ENCODE data around the gene KHDRBS2. TPM values are rescaled to one million over a fixed set of nuclear protein-coding genes. Genes with fewer than 3 reads are reported as not detected.

The KHDRBS2 gene
- total and polyA plus RNA-seq, 2 experiments from 2014 or later: 5.4 to 11.7 TPM

DNA sequence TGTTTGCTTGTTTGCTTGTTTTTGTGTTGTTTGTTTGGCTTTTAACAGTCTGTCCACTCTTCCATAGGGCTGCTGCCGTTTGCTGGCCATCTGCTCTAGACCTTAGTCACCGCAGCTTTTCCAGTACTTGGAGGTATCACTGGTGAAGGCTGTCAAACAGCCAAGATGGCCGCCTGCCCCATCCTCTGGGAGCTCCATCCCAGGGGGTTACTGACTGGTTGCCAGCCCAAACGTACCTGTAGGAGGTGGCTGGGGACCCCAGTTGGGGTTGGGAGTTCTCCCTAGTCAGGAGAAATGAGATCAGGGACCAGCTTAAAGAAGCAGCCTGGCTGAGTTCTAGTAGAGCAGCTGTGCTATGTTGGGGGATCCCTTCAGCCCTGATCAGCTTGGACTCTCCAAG lies 418.4 kb downstream of the KHDRBS2 start:
- Histone ChIP-seq H3K4me3 (no peak overlapping the region), H3K4me2 (no peak overlapping the region), H3F3A (replicated peaks; ENCODE audit: low read depth) (no peaks in the 10 kb centered on the region), H3K36me3 (ENCODE audit: insufficient read depth) (no peaks in the 10 kb centered on the region; the same call in 1 of the 2 replicates), H3K9me2 (ENCODE audit: insufficient read depth) (no peaks in the 10 kb centered on the region), H3K27ac (ENCODE audit: low read depth) (no peak overlapping the region), H4K20me1 (replicated peaks; ENCODE audit: insufficient read depth) (no peaks in the 10 kb centered on the region), H3K27me3 (ENCODE audit: insufficient read depth) (no peaks in the 10 kb centered on the region), H3K79me2 (replicated peaks; ENCODE audit: insufficient read depth) (no peaks in the 10 kb centered on the region), H2AFZ (no peak overlapping the region), H3K4me1 (ENCODE audit: insufficient read depth) (no peaks in the 10 kb centered on the region)
- no peak for ATAC-seq
- DNase-seq (ENCODE audit: low spot score): no peak
- no peak overlapping the region; the same call in 1 of the 2 replicates for H3K27ac Mint-ChIP-seq
- H3K9me3 Mint-ChIP-seq: peaks cover 51% of the 10 kb centered on the region
- peaks cover 7% of the 10 kb centered on the region for H3K27me3 Mint-ChIP-seq (ENCODE audit: insufficient read depth, low read depth, poor library complexity)
- TF ChIP-seq, protein P1, sequence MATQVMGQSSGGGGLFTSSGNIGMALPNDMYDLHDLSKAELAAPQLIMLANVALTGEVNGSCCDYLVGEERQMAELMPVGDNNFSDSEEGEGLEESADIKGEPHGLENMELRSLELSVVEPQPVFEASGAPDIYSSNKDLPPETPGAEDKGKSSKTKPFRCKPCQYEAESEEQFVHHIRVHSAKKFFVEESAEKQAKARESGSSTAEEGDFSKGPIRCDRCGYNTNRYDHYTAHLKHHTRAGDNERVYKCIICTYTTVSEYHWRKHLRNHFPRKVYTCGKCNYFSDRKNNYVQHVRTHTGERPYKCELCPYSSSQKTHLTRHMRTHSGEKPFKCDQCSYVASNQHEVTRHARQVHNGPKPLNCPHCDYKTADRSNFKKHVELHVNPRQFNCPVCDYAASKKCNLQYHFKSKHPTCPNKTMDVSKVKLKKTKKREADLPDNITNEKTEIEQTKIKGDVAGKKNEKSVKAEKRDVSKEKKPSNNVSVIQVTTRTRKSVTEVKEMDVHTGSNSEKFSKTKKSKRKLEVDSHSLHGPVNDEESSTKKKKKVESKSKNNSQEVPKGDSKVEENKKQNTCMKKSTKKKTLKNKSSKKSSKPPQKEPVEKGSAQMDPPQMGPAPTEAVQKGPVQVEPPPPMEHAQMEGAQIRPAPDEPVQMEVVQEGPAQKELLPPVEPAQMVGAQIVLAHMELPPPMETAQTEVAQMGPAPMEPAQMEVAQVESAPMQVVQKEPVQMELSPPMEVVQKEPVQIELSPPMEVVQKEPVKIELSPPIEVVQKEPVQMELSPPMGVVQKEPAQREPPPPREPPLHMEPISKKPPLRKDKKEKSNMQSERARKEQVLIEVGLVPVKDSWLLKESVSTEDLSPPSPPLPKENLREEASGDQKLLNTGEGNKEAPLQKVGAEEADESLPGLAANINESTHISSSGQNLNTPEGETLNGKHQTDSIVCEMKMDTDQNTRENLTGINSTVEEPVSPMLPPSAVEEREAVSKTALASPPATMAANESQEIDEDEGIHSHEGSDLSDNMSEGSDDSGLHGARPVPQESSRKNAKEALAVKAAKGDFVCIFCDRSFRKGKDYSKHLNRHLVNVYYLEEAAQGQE (IDR thresholded peaks at IDR 0.05; ENCODE audit: unreplicated experiment): no peak
- TF ChIP-seq POLR2AphosphoS5 (IDR thresholded peaks at IDR 0.05; ENCODE audit: low read depth) (no peak), ZNF331 (CRISPR knock-in tag; IDR thresholded peaks at IDR 0.05; ENCODE audit: low read depth) (no peak)
- TF ChIP-seq, protein P2, sequence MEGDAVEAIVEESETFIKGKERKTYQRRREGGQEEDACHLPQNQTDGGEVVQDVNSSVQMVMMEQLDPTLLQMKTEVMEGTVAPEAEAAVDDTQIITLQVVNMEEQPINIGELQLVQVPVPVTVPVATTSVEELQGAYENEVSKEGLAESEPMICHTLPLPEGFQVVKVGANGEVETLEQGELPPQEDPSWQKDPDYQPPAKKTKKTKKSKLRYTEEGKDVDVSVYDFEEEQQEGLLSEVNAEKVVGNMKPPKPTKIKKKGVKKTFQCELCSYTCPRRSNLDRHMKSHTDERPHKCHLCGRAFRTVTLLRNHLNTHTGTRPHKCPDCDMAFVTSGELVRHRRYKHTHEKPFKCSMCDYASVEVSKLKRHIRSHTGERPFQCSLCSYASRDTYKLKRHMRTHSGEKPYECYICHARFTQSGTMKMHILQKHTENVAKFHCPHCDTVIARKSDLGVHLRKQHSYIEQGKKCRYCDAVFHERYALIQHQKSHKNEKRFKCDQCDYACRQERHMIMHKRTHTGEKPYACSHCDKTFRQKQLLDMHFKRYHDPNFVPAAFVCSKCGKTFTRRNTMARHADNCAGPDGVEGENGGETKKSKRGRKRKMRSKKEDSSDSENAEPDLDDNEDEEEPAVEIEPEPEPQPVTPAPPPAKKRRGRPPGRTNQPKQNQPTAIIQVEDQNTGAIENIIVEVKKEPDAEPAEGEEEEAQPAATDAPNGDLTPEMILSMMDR (conservative IDR thresholded peaks at IDR 0.05; ENCODE audit: low read depth in 2 of 2): no peak
- no peak overlapping the region for H3K4me3 Mint-ChIP-seq
- peaks cover 32% of the 10 kb centered on the region; the same call in 2 of the 3 replicates for H3K36me3 Mint-ChIP-seq (ENCODE audit: low read depth)
- H3K4me1 Mint-ChIP-seq: no peaks in the 10 kb centered on the region

DNA sequence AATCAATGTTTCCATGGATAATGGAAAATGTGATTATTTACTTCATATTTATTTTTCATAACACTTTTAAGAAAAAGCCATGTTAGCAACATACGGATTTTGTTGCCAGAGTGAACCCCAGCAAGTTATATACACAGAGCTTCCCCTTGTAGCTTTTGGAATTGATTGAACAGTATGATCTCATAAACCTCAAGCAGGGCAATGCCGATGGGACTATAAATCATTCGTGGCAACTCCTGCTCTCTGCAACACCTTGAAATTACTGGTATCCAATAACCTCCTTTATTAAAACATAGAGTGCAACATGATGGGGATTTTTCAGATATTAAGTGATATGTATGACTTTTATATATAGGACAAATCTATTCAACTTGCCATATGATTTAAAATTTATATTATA lies 428.5 kb downstream of the KHDRBS2 start:
- no peak overlapping the region for H3K27ac Mint-ChIP-seq
- peaks cover 14% of the 10 kb centered on the region for H3K9me3 Mint-ChIP-seq
- Histone ChIP-seq H3K36me3 (ENCODE audit: insufficient read depth) (no peaks in the 10 kb centered on the region), H2AFZ (no peak overlapping the region), H3K4me3 (no peak overlapping the region), H3K4me1 (ENCODE audit: insufficient read depth) (0 out of 2 replicates have a peak, but pooled peaks cover 7% of the 10 kb centered on the region), H3K27ac (ENCODE audit: low read depth) (no peak overlapping the region), H4K20me1 (replicated peaks; ENCODE audit: insufficient read depth) (no peaks in the 10 kb centered on the region), H3K79me2 (replicated peaks; ENCODE audit: insufficient read depth) (no peaks in the 10 kb centered on the region), H3K9me2 (ENCODE audit: insufficient read depth) (no peaks in the 10 kb centered on the region; the same call in 1 of the 2 replicates), H3K4me2 (no peak overlapping the region), H3F3A (replicated peaks; ENCODE audit: low read depth) (no peaks in the 10 kb centered on the region), H3K27me3 (ENCODE audit: insufficient read depth) (no peaks in the 10 kb centered on the region)
- no peak overlapping the region for H3K4me3 Mint-ChIP-seq
- DNase-seq (ENCODE audit: low spot score) (no peak), ATAC-seq (no peak)
- H3K4me1 Mint-ChIP-seq: peaks cover 5% of the 10 kb centered on the region; the same call in 1 of the 3 replicates
- peaks cover 8% of the 10 kb centered on the region; the same call in 2 of the 3 replicates for H3K36me3 Mint-ChIP-seq (ENCODE audit: low read depth)
- H3K27me3 Mint-ChIP-seq (ENCODE audit: insufficient read depth, low read depth, poor library complexity): peaks cover 2% of the 10 kb centered on the region
- no peak for TF ChIP-seq EZH2 (IDR thresholded peaks at IDR 0.05; ENCODE audit: low read depth, unreplicated experiment)
- TF ChIP-seq, protein P3, sequence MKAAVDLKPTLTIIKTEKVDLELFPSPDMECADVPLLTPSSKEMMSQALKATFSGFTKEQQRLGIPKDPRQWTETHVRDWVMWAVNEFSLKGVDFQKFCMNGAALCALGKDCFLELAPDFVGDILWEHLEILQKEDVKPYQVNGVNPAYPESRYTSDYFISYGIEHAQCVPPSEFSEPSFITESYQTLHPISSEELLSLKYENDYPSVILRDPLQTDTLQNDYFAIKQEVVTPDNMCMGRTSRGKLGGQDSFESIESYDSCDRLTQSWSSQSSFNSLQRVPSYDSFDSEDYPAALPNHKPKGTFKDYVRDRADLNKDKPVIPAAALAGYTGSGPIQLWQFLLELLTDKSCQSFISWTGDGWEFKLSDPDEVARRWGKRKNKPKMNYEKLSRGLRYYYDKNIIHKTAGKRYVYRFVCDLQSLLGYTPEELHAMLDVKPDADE (IDR thresholded peaks at IDR 0.05): no peak
- TF ChIP-seq ZNF114 (CRISPR knock-in tag; IDR thresholded peaks at IDR 0.05): no peak
- no peak for TF ChIP-seq EZH2phosphoT487 (IDR thresholded peaks at IDR 0.05; ENCODE audit: unreplicated experiment)
- TF ChIP-seq NANOG (IDR thresholded peaks at IDR 0.05; ENCODE audit: borderline replicate concordance): no peak
- no peak for TF ChIP-seq JUNB (IDR thresholded peaks at IDR 0.05; ENCODE audit: unreplicated experiment)

Data from GM23338 (cell line).